ENCODE measurements around the gene CELF4.

The CELF4 gene

DNA sequence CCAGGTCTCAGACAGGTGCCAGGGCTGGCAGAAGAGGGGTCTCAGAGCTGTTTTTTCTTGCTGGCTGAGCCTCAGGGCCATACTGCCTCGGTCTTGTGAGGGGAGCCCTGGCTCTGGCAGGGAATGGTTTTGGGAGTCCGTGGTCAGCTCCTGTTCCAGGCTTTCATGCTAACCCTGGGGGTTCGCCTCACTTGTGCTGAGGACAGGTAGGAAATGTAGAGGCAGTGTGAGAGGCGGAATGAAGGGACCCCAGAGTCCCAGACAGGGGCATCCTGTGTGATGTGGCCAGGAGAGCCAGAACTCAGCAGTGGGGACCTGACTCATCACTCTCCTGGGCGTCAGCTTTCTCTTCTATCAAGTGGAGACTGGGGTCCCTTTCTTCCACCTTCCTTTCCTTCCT lies 5.7 kb upstream of the CELF4 start:
- no peak for DNase-seq

DNA sequence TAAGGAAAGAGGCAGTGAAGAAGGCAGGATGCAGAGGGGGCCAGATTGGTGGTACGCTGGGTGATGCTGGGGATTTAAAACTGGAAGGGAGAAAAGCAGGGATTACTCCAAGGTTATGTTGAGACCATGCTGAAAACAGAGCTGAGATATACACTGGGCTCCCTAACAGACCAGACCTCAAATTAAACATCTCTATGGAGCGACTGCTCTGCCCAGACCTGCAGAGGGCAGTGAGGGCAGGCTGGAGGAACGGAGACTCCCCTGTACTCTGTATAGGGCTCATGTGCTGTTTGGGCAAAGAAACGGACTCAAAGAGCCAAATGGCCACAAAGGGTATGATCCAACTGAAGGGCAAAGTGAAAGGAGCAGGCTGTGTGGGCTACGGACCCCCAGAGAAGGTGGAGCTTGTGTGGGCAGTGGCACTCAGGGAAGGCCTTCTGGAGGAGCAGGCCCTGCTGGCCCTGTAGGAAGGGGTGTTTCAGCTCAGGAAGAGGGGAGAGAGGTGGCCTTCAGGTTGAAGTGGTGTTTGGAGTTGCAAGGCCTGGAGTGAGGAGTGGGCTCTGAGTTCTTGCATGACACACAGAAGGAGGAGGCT lies 4.8 kb upstream of the CELF4 start:
- DNase-seq = no peak

DNA sequence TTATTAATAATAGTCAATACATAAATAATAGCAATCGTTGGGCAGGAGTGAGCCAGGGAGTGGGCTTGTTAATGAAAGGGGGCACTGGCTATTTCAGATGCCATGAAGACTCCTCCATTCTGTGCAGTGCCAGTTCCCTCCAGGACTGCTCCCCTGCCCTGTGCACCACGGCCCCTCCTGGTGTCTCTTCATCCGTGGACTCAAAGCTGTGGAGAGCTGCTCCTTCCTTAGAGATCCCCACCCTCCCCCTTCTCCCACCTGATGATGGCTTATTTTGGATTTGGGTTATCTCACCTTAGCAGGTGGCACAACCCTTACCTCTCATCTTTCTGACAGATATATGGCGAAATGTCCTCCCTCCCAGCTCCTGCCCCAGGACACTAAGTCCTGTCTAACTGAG lies 3.1 kb upstream of the CELF4 start:
- DNase-seq = no peak

DNA sequence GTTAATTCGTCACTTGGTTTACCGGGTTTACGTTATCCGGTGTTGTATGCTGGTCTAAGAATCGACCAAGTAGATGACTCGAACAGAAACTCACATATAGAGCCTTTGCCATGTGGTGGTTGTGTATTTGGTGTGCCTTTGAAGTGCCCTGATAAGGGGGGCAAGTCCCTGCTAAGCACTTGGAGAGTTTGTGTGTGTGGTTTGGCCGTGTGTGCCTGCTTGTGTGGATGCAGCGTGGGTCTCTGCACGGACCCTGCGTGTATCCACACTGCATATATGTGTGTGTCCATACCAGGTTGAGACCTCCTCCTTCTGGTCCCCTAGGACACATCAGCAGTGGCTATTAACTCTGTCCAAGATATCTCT lies 2.4 kb upstream of the CELF4 start:
- no peak for DNase-seq

DNA sequence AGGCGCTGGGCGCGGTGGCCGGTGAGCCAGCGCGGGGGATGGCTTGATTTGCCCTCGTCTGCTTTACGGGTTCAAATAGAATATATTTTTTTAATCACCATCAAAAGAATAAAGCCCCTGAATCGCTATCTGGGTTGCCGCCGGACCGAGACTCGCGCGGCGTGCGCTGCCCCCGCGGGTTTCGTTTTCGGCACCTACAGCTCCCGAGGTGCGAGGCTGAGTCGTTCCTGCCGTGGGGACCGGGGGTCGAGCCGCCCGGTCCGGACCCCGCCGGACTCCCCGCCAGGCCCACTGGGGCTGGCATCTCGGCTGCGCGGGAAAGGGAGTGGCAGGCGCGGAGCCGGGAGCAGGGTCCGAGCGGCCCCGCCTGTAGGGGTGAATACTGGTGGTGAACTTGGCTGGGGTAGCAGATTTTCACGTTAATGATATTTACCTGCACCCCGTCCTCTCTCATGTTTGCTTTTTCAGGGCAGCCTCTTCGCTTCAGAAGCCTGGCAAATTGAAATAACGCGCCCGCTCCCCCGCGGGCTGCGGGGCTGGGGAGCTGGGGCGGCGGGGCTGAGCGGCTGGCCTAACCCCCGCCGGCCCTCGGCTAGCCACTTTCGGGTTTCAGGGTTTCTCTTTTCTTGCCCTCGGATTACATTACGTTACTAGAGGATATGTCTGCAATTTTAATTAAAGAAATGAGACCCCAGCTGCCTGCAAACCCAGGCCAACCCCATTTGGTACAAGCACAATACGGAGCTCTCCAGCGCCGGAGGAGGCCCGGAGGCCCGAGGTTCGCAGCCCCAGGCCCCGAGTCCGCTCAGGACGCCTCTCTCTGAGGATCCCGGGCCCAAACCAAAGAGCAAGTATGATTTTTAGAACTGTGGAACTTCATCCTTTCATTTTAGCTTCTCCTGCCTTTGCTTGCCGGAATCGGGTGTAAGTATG lies 1.7 kb upstream of the CELF4 start:
- no peak for DNase-seq

DNA sequence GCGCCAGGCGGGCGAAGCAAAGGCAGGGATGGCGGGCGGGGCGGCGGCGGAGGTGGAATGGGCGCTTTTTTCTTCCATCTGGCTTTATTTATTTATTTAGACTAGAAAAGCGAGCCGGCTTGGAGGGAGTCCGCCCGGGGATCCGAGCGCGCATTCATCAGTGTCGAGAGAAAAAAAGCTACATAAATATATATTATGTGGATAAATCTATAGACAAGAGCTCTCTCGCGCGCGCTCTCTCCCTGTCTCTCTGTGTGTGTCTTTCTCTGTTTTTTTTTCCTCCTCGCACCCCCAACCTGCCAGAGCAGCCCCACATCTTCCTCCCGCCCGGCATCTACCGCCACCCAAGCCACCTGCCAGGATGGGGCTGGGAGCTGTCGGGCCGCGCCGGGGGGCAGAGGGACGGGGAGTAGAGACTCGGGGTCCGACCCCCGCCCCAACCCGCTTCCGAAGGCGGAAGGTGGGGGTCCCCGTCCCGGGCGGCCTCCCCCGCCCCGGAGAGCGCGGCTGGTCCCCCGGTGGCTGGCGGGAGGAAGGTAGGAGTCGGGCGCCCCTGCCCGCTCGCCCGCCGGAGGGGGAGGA lies 972 bp upstream of the CELF4 start:
- no peak for DNase-seq

DNA sequence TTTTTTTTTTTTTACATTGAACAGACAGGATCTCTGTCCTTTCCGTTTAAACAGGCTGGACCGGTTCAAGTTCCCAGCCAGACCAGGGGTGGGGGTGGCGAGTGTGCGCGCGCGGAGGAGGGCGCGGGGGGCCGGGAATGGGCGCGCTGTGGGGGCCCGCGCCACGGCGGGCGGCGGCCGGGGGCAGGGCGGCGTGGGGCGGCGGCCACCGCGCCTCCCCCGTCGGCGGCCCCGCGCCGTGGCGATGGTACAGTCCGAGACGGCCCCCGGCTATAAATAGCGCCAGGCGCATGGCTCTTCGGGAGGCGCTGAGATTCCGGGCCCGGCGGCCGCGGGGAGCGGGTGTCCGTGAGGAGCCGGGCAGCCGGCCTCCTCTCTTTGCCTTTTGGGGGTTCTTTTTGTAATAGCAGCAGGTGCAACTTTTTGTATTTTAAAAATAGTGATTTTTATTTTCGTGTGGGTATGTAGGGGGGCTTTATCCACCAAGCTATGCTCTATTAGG lies 430 bp upstream of the CELF4 start:
- DNase-seq = no peak

DNA sequence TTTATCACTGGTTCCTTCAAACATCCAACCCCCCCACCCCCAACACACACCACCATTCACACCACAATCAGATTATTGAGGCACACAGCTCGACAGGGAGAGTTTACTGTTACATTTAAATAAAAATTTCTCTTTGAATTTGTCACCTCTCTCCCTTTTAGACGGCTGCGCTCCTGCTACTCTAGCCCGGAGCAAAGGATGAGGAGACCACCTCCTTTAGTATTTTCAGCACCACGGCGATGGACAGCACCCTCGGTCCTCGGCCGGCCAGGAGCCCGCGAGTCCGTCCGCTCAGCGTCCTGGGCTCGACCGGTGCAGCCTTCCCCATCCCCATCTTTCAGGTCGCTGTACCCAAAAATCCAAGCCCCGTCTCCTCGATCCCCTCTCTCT lies 892 bp downstream of the CELF4 start:
- no peak for DNase-seq

DNA sequence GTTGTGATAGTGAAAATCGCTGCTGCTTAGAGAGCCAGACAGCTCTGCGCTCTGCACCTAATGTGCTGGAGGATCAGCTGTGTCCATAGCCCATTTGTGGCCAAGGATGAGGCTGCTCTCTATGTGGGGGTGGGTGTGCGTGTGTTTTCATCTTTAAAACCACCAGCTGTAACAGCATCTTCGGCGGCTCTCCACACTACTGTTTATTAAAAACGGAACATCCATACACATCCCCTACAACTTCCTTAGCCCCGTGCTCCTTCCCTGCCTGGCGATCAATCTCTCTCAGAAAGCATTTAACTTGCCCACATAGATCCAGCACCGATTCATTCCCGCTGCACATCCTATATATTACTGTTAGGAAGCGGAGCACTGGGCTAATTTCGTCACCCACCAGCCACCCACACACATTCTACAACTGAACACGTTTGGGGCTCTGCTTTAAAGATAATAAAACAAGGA lies 1.6 kb downstream of the CELF4 start:
- no peak for DNase-seq

DNA sequence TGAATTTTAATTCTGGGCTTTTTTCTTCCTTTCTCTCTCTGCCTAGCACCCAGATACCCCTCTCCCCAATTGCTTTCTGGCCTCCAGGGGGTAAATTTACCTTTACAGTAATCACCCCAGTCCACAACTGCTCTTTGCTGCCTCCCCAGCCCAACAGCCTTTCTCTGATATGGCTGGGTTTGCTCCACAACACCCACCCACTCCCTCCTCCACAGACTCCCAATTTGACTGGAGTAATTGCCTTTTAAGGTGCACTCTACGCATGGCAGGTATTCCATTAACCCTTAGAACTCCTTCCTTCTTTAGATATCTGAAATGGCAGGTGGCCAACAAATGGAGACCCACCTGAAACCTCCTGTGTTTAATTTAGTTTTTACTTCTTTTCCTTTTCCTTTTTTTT lies 3.6 kb downstream of the CELF4 start:
- no peak for DNase-seq

DNA sequence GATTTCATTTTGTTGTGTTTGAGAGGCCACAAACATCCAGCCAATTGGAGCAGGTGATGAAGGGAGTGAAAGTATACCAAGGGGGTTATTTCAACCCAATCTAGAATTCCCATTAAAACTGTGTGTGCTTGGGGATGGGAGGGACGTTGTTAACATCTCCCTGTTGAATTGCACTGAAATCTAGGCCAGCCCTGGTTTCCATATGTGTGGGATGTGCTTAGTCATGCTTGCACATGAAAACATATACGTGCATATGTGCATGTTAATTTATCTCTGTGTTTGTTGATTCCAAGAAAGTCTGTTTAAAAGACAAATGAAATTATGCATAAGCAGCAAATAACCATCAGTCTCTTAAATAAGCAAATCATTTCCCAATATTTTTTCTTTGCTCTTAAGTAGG lies 5.6 kb downstream of the CELF4 start:
- no peak for DNase-seq

DNA sequence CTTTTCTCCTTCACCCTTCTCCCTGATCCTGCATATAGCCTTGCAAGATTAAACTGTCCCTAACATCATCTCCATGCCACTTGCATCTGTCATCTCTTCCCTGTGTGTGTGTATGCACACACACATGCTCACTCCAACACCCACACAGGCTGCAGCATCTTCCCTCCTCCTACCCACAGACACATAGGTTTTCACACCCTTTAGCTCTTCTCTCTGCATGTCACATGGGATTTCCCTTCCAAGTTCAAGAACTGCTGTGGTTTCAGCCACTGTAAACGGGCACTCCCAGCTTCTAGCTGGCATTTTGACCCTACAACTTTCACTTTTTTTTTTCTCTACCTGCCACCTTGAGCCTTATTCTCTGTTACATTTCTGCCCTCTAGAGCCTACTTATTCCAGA lies 6.4 kb downstream of the CELF4 start:
- DNase-seq = no peak

DNA sequence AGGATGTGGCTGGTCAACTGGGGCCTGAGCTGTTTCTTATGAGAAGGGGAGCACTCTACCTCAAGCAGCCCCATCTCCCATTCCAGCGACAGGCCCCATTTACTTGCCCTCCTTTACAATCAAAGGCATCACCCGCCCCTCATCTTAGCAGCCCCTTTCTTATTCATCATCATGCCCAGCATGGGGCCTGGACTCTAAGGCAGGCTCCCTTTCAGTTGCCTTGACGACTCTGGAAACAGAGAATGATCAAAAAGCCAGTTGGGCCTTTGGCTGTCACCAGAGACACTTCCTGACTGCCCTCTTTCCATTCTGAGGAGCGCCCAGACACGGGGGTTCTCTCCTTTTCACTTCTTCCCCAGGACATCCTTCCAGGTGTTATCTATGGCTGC lies 11.2 kb downstream of the CELF4 start:
- no peak for DNase-seq

DNA sequence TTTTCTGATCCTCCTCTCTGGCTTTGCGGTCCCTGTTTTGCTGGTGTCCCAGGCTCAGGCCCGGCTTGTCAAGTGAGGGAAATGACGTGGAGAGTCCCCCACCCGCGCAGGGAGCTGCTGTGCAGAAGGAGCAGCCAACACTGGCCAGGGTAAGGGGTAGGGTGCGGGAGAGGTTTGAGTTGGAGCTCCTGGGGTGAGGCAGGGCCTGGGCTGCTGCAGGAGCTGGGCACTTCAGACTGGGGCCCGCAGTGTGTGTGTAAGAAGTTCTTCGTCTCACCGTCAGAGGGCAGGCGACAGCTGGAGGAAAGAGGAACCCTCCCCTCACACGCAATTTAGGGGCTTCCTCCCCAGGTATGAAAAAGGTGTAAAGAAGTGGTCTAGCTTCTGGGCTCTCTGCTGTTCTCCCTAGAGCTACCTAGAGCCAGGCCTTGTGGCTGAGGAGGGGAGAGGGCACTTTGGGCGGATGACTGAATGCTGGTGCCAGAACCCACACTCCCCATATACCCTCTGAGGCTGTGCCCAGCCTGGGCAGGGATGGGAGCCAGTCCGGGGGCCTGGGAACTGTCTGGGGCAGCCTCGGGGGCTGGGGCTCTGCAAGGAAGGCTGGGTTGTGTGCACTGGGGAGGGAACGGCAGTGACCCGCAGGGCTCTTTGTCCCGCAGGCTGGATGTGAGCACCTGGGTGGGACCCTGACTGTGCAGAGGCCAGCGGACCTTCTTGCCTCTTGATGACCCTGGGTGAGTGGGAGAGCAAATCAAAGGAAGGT lies 11.8 kb downstream of the CELF4 start:
- DNase-seq = no peak

DNA sequence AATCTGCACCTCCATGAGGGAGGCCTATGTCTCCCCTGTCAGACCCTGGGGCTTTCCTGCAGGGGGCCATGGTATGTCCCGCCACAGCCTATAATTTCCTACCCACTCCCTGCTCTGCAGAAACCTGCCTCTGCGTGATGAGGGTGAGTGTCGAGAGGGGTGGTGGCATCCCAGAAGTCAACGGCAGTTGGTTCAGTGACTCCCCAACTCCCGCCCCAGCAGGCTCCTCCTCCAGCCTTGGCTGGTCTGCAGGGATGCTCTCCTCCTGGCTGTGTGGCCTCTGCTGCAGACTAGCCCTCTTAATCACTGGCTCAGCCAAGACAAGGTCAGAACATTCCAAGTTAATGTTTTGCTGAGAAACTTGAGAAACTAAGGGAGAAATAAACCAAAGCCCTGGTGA lies 13.3 kb downstream of the CELF4 start:
- no peak for DNase-seq

DNA sequence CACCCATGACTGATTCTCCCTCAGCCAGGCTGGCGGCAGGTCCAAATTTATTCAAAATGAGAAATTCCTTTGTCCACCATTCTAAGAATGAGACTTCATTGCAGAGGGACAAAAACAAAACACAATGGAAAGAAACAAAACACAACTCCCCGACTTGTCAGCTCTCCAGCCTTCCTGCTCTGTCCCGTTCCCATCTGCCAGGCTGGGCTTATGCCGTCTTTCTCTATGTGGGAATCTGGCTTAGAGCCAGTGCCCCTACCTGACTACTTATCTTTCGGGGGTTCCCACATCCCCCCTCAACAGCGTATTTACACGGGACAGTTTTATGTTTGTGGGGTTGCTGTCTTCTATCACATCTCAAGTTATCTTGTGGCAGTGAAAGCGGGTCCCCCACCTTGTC lies 13.8 kb downstream of the CELF4 start:
- DNase-seq = no peak

DNA sequence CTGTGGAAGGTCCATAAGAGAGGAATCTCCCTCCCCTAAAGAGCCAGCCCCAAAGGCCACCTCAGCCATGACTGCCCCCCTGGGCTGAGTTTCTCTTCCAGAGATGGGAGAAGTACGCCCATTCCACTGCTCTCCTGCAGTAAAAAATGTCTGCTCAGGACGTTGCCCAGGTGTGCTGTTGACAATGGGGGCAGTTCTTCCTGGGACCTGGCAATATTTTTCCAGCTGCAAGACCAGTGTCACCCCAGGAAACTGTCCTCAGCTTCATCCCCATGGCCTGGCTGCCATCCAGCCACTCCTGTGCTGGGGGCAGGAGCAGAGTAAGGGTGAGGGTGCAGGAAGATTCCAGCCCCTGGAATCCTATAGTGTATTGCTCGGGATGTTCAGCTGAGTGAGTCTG lies 14.3 kb downstream of the CELF4 start:
- no peak for DNase-seq

DNA sequence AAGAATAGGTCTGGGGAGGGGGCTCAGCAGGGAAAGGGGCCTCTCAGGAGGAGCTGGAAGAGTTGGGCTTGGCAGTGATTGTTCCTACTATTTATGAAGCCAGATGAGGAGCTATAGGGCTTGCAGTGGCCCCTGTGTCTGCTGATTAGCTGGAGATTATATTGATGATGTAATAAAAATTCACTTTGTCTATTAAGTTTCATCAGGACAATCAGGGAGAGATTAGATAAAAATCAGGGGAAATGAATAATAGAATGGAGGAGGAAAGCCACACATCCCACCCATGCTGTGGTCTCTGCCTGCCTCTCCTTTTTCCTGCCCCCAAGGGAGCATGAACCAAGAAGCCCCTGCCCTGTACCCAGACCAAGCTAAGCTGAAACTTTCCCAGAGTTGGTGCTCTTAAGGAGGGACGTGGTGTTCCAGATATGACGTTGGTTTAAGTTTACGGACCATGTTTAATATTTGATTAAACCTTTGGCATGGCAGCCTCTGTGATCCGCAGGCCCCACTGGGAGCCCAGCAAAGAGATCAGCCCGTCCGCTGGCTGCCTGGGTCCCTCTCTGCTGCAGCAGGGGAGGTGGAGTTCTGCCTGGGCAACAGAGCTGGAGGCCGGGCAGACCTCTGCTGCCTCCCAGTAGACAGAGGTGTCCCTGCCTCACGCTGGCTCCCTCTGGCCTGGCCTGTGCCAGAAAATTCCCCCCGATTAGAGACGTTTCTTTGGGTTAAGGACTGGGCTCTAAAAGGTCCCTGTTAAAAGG lies 15.3 kb downstream of the CELF4 start:
- no peak for DNase-seq

DNA sequence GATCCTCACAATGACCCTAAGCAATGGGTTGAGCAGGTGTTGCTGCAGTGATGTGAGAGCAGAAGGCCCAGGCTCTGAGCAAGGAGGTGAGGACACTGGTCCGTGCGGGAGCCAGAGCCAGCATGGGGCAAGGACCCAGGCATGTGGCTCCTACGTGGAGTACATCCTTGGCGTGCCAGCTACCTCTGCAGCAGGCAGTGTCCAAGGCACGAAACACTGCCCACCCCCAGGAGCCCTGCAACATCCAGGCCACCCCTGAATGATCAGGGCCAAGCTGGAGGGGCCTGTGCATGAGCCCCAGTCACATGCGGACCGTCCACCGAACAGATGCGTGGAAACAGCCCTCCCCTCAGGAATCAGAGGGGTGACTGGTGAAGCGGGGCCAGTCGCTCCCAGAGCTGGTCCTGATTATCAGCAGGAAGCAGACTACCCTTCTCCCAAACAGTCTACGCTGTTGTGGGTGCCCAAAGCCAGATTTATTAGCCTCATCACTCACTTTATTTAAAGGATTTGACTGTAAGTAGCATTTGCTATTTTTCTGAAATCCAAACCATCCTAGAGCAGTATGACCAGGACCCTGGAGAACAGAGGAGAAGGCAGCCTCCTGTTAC lies 16.8 kb downstream of the CELF4 start:
- no peak for DNase-seq

DNA sequence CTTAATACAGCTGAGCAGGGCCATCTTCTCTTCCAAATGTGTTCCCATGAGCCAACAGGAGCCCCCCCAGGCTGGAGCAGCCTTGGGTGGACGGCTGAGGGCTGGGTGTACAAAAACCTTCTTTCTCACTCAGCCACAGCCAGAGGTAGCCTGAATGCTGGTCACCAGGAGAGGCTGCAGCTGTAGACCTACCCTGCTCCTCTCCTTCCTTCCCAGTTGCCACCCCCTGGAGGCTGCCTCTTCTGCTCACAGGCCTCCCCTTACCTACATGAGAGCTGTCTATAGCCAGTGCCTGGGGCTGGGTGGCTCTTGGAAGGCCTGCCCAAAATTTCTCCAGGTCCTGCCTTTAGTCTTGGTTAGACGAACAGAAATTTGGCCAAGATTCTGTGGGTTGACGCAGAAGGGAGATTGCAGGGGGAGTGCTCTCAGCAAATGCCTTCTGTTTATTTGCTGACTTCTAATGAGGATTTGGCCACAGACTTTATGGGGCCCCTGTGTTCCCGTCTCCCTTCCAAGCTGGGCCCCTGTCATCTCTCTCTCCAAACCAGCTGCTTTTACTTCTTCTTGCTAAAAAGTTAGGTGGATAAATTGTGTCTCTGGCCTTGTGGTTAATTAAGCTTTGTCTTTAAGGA lies 18.3 kb downstream of the CELF4 start:
- DNase-seq = no peak

DNA sequence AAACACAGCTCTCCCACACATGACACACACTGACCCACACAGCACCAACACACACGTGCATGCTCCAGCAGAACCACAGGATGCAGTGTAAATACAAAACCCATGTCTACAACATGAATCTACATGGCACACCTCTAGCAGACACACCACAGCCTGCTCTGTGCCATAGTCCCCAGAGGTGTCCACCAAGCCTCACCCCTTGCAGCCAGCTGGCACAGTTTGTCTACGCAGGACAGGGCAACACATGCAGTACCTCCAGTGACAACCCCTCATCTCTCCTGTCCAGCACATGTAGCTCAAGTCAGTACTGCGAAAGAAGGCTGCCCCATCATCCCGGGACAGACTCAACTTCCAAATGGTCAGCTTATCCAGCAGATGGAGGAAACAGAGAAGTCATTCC lies 18.9 kb downstream of the CELF4 start:
- no peak for DNase-seq

DNA sequence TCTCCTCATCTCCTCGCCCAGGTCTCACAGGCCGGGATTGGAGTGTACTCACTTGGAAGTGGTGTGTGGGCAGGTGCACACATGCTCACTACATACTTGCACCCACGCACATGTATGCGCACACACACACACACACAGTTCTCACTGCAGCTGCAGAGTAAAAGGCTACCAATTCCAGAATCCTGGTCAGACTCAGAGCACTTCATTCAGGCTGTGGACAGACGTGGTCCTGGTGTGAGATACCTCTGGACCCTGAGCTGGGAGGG lies 19.4 kb downstream of the CELF4 start:
- DNase-seq = no peak

All from T-helper 1 cell (primary cell).